Epithelial cell of proximal tubule (primary cell): Measurements from ENCODE around the gene ATM. TPM values are rescaled to one million over a fixed set of nuclear protein-coding genes. Genes with fewer than 3 reads are reported as not detected.
"Not testable (repeated sequence)": the region's sequence is repeated elsewhere in the genome, so short reads cannot be mapped to it uniquely, and the experiment has no call there.

Source experiments
- DNase-seq: peaks from one replicate; pipeline ENCODE4 v3.0.0-alpha.2; 2011; ENCODE audit warnings: low read depth
- H3K4me3 ChIP-seq: 2 replicates; pipeline ENCODE4 v1.5.1; 2011; ENCODE audit warnings: low read depth, mild to moderate bottlenecking, low read length
- CTCF ChIP-seq: conservative IDR thresholded peaks from 2 replicates; pipeline ENCODE4 v1.5.1; 2012; ENCODE audit warnings: low read depth, mild to moderate bottlenecking, low read length
- total RNA-seq: library from RNA; depleted of rRNA; stranded (reverse); fragments of >200 nt; gene quantifications from 2 replicates; pipeline ENCODE4 v1.2.3, GENCODE V29; 2015

The ATM gene
- total RNA-seq, 1 donor from 2014 or later = 29.4 TPM

GRCh38 chr11:108278546-108278945 is 55.7 kb downstream of the ATM start:
- no peak for DNase-seq
- no peak overlapping the region for H3K4me3 ChIP-seq
- no peak for TF ChIP-seq CTCF

DNA sequence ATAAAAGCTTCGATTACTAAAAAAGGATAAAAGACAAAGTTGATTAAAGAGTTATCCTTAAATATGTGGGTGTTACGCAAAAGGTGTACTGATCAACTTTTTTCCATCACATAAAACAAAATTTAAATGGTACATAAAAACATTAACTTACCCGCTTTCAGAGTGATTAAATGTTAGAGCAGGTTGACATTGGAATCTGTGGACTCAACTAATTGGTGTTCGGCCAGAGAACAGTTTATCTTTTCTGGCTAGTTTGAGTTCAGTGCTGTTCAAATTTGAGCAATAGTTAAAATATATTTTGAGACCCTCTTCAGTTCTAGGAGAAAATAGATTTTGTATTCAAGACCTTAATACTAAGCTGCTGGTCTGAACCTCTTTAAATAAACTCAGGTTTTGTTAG is 56.1 kb downstream of the ATM start:
- DNase-seq = no peak
- H3K4me3 ChIP-seq = no peak overlapping the region
- no peak for TF ChIP-seq CTCF

GRCh38 chr11:108286370-108286769 is 63.5 kb downstream of the ATM start:
- no peak for DNase-seq
- TF ChIP-seq CTCF = no peak
- no peak overlapping the region for H3K4me3 ChIP-seq

GRCh38 chr11:108286956-108287355 is 64.1 kb downstream of the ATM start:
- no peak for DNase-seq
- H3K4me3 ChIP-seq = no peak overlapping the region
- TF ChIP-seq CTCF = no peak

DNA sequence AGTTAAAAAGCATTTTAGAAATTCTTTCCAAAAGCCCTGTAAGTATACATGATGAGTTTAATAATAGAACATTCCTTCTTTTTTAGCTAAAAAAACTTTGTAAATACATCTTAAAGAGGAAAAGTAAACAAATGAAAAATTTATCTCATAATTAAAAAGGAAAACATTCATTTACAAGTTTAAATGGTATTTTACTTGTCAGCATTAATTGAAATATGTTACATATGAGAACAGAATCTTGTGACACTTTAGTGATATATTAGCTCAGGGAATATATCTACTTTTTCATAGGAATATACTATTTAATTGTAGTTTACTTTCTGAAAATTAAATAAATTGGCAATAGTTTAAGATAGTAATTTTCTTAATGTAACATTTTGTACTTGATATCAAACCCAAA is 66.2 kb downstream of the ATM start:
- DNase-seq = not testable (repeated sequence)

GRCh38 chr11:108289699-108290098 is 66.8 kb downstream of the ATM start:
- DNase-seq = no peak
- TF ChIP-seq CTCF = no peak
- no peak overlapping the region for H3K4me3 ChIP-seq

More for the DNA sequence above, 66.2 kb downstream of the ATM start:
- H3K4me3 ChIP-seq = not testable (repeated sequence)

DNA sequence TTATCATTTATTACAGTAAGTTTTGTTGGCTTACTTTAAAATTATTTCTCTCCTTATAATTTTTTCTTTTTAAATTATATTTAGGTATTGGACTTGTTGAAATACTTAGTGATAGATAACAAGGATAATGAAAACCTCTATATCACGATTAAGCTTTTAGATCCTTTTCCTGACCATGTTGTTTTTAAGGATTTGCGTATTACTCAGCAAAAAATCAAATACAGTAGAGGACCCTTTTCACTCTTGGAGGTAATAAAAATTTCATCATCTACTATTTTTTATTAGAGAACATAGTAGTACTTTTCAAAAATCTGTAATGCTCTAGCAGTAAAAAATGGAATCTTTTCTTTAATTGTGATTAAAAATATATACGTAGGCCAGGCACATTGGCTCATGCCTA is 70.4 kb downstream of the ATM start:
- no peak for DNase-seq
- no peak overlapping the region for H3K4me3 ChIP-seq
- no peak for TF ChIP-seq CTCF
